Renal pelvis (tissue), 4 donors: ENCODE data around the gene TREH. TPM values are rescaled to one million over a fixed set of nuclear protein-coding genes. Genes with fewer than 3 reads are reported as not detected.
A peak's percentile ranks its signal among the peaks of the same experiment; 100 is the strongest.

Source experiments
- DNase-seq: peaks from one replicate; pipeline ENCODE4 v3.0.0-alpha.2; 2013
- polyA plus RNA-seq, 3 donors: library from polyadenylated mRNA; unstranded; fragments of 120-200 nt; gene quantifications; one replicate each; pipeline ENCODE4 v1.2.1, GENCODE V29; 2013; ENCODE audit not compliant: insufficient read length in 3 of 3

The TREH gene
- polyA plus RNA-seq, 3 donors = 0.41 to 3.0 (median 2.6) TPM

DNA sequence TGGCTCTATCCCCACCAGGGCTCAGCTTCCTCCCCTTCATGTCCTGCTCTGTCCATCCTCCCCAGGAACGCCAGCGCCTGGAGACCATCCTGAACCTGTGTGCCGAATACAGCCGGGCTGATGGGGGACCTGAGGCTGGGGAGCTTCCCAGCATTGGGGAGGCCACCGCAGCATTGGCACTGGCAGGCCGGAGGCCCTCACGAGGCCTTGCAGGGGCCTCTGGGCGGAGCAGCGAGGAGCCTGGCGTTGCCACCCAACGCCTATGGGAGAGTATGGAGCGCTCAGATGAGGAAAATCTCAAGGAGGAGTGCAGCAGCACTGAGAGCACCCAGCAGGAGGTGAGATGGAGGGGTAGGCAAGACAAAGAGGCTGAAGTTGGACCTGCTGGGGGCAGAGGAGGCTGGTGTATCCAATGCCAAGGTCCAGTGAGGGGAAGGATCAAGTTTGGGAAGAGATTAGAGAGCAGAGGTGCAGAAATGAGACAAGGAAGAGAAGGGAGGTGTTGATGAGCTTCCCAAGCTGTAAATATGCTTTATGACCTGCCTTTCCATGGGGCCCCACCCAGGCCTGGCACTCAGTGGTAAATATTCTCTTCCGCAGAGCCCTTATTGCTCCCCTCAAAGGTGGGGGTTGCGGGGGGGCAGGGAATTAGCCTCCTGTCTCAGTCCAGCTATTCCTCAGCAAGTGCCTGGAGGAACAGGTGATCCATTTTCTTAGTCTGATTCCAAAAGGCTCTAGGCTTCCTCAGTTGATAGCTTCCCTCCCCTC, 48.1 kb downstream of the TREH start:
- DNase-seq = no peak

DNA sequence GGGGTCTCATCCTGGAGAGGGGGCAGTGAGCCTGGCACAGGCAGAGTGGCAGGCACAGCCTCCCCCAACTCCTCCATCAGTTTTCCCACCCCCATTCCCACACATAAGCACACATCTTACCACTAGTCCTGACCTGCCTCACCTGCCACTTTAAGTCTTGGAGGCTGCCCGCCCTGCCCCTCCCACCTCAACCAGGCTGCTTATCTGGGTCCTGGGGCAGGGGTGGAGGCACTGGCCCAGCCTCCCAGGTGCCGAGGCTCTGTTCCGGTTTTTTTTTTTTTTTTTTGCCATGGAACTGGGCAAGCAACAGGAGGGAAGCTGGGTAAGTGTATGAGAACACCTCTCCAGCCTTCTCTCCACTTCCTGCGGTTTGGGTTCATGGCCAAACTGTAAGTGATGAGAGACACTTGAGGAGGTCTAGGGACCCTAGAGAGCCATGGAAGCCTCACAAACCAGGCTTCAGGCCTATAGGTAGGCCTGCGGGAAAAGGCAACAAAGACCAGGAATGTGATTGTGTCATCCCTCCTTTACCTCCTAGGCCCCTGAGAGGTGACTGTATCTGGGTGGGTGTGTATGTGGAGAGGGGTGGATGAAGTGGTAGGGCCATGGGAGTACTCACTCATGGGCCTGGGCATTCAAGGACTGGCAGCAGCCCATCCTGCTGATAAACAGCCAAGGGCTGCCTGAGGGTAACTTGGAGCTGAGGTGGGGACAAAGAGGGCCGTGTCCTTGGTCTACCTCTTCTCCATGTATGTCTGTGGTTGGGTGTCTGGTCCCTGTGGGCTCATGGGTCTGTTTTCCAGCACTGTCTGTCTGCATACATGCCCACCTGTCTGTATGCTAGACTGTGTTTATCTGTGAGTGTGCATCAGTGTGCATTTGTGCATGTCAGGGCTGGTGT, 49.4 kb downstream of the TREH start:
- no peak for DNase-seq

DNA sequence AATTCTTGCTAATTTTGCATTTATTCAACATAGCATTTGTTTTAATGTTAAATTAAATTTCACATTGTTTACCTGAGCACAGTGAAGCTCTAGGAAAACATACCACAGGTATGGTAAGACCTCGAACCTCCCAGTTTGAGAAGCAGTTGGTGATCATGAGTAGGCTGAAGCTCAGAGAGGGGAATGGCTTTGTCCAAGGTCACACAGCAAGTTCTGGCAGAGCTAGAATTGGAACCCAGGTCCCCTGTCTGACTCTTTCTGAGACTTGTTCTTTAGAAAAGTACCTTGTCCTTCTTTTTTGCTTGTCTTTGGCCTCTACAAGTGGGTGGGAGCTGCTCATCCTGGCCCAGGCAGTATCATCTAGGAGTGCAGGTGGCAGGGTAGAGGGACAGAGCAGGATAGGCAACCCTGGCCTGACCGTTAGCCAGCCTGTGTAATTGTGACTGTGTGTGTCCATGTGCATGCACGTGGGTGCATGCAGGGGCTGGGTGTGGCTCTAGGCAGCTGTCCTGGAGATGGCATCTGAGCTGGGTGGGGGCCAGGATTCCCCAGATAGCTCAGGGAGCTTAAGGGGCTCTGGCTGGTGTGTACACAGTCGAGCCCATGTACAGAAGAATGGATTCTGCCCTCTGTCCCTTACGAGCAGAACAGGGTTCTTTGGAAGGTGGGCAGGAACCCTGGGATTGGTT, 50.4 kb downstream of the TREH start:
- DNase-seq = no peak

DNA sequence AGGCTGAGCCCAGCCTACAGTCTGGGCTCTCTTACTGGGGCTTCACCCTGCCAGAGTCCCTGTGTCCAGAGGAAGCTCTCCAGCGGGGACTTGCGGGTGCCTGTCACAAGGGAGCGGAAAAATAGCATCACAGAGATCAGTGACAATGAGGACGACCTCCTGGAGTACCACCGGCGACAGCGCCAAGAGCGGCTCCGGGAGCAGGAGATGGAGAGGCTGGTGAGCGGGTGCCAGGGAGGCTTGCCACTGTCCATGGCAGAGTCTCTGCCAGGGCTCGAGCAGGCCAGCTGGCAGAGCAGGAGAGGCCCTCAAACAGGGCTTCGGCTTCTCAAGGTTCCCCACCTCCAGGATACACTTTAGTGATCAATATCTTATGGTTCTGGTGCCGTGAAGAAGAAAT, 51.0 kb downstream of the TREH start:
- DNase-seq = no peak

DNA sequence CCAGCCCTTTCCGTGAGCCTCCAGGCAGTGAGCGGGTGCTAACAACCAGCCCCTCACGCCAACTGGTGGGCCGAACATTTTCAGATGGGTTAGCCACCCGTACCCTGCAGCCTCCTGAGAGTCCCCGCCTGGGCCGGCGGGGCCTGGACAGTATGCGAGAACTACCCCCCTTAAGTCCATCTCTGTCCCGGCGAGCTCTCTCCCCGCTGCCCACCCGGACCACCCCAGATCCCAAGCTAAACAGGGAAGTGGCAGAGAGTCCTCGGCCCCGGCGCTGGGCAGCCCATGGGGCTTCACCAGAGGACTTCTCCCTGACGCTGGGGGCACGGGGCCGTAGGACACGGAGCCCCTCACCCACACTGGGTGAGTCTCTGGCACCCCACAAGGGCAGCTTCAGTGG, 51.4 kb downstream of the TREH start:
- no peak for DNase-seq

DNA sequence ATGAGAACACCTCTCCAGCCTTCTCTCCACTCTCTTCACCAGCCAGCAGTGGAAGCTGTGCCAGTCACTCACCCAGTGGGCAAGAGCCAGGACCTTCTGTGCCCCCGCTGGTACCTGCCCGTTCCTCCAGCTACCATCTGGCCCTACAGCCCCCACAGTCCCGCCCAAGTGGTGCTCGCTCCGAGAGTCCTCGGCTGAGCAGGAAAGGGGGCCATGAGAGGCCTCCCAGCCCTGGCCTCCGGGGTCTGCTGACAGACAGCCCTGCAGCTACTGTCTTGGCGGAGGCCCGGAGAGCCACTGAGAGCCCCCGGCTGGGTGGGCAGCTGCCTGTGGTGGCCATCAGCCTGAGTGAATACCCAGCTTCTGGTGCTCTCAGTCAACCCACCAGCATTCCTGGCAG, 51.9 kb downstream of the TREH start:
- no peak for DNase-seq

DNA sequence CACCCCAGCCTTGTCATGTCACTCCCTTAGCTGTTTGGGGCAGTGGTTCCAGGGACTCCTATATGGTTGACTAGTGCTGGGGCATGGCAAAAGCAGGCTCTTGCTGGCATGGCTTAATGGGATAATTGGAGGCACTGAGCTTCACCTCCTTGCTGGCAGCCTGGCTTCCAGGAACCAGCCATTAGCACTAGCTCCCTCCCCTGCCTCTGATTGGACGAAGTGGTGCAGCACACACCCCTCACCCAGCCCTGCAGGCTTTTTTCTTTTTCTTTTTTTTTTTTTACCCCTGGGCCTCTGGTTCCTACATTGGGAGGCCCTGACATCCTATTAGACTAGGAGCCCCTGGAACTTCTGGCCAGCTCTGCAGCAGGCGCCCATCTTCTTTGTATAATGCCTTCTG, 53.5 kb downstream of the TREH start:
- DNase-seq = no peak

DNA sequence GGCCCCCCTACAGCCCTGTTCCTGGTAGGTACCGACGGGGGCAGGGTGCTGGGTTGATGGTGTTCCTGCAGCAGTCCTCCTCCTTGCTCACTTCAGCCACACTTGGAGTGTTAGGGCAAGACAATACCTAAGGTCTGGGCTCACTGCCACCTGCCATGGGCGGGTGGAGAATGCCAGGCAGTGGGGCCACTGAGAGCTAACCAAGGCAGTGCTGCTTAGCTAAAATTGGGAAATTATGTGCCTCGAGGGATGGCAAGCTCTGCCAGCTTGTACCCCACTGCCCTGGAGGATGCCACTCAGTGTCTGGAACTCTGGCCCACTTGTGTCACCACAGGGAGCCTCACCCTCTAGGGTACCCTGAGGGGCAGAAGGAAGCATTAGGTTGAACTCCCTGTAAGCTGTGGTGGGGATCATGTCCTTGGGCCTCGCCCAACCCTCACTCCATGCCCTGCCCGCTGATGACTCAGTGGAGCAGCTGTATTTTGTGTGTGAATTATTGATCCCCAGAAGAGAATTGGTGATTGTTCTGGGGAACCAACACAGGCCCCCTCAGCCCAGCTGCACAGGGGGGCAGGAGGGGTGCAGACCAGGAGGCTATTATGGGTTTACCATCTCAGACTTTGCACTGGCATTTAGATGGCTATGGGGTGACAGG, 54.3 kb downstream of the TREH start:
- no peak for DNase-seq

DNA sequence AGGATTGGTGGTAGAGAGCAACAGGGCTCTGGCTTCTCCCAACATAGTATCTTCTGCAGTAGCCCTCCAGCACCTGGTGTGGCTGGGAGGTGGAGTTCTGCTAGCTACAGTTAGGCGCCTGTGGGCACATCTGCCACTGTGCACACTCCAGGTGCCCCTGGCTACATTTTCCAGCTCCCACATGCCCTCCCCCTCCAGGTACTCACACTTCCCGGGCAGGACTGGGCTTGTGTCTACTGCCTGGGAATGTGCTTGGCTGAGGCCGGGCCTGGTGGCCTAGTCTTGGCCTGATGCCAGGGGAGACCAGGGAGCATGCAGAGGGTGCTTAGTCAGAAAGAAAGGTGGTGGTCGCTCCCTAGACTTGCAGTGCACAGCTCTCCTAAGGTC, 56.2 kb downstream of the TREH start:
- no peak for DNase-seq

DNA sequence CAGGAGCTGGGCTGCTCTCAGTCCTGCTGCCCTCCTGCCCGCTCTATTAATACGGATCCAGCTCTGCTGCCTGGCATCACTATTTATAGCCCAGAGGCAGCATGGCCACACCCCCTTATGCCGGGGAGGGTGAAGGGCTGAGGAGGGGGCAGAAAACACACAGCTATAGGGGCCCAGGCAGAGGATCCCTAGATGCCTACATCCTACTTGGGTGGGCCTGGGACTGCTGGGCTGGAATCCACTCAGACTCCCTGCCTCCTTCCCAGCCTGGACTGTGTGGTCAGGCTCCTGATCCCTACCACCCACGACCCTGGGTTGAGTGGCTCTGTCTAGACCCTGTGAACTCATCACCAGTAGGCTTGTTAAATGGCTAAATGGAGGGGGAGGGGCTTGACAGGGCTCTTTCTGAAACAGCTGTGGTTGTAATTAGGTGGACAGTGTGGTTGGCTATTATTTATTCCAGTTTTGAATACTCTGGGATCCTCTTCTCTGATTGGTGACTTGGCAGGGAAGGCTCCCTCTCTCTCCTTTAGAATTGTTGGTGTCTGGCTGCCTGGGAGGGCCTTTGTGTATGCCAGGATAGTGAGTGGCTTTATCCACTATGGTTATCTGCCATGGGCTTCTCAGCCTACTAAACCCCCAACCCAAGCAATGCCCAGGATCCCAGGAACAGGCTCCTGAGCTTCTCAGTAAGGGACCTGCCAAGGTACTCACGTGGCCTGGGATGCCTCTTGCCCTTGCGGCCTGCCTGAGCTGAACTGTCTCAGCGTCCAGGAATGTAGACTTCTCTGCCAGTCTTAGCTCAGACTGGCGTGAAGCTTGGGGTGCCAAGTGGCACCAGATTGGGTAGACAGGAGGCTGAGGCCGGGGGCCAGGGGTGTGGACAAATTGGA, 56.8 kb downstream of the TREH start:
- no peak for DNase-seq

DNA sequence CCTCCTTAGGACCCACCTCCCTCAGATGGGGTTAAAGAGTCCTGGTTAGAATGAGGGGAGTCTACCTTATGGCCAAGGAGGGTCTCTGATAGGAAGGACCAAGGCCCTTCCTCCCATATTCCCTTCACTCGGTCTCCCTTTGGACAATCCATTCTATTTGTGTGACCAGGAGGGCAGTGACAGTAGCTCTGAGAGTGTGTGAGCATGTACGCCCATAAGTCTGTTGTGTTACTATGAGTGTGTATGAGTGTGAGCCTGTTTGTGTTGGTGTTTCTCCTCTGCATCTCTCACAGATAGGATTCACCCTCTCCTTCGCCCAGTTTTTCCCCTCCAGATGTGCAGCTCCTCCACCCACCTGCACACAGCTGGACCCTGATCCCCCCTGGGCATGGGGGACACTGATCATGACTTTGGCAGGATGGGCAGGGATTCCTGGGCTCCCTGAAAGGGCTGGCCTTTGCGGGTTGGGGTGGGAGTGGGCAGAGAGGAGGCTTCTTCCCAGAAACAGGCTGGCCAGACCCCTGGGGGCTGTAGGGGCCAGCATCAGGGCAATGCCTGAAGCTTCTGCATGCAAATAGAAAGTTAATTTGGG, 57.6 kb downstream of the TREH start:
- DNase-seq = no peak

DNA sequence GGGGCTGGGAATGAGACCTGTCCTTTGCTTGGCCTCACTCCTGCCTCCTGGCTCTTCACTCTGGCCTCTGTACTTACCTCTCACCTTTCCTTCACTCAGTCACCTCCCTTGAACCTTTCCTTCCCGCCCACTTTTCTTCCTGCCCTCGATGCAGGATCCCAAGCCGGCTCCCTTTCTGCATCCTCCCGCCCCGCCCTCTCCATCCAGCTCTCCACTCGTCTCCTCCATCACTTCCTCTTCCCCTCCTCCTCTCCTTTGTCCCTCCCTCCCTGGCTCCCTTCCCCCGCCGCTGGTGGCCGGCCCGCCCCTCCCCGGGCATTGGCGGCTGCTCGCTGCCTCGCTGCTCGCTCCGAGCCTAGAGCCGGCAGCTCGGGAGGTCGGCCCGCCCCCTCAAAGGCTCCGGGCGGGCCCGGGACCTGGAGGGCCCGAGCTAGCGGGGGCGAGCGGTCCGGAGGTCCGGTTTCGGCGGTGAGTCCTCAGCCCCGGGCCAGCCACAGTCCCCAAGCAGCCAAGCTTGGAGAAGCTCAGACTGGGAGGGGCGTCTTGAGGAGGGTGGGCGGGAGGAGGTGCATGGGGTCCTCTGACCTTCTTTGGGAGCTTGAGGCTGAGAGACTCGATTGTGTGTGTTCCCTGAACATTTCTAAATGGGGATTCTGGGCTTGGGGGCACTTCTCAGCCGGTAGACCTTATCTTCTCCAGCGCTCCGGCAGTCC, 58.2 kb downstream of the TREH start:
- DNase-seq = peak; percentile 84

DNA sequence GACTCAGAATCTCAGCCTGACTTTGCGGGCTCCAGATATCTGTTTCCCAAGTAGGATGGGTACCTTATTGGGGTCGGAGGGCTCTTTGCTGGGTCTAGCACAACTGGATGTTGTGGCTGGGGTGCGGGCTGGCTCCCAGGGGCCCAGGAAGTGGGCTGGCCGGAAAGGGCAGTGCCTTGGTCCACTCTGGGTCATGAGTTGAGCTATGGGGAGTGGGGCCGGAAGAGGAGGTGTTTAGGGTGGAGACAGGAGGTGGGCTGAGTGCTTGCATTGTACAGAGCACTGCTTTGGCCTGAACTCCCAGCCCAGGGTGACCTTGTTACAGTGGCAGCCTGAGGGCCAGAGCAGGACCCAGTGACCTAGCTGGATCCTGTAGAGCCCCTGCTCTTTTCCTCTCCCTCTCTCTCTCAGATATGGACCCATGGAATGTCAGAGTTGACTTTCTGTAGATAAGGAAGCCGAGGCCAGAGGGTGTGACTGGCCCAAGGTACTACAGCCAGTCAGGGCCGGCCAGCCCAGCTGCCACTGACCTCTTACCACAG, 58.9 kb downstream of the TREH start:
- DNase-seq = no peak

DNA sequence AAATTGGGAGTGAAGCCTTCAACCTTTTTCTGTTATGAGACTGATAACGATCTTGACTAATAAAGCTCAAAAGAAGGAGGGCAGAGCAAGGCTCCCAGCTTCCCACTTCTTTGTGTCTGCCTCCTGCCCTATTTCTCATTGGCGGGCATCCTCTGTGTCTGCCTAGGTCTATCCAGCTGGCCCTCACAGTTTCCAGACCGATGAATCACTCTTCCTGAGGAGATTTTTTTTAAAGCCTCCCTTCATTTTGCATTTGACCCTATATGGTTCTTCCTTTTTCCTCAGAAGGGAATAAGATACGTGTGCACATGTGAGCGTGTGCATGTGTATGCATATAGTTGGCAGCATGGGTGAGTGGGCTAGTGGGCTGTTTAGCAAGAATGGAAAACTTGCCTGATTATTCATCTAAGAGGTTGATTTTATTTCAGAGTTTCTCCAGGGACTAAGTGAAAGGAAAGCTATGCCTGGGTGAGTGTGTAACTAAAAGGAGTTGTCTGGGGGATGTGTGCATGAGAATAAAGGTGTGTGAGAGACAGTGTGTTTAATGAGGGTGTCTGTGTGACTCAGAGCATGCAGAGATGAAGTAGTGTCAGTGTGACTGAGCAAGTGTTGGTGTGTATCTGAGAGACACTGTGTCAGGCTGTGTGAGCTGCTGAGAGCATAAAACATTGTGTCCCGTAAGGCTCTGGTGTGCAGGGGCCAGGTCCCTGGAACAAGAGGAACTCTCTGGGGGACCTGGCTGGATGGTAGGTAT, 59.8 kb downstream of the TREH start:
- DNase-seq = no peak

DNA sequence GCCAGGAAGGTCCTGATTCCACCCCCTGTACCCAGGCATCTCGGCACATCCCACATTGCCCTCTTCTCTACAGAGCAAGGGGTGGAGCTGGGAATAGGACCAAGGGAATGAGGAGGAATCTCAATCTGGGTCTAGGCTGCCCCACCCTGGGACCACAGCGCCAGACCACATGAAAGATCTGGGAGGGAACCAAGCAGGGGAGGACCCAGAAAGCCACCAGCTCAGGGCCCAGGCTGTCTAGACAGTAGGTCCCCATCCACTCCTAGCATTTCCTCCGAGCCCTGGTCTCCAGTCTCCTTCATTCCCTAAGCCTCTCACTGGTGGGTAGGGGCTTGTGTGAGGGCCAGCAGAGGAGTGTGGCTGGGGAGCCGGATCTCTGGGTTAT, 60.5 kb downstream of the TREH start:
- no peak for DNase-seq

DNA sequence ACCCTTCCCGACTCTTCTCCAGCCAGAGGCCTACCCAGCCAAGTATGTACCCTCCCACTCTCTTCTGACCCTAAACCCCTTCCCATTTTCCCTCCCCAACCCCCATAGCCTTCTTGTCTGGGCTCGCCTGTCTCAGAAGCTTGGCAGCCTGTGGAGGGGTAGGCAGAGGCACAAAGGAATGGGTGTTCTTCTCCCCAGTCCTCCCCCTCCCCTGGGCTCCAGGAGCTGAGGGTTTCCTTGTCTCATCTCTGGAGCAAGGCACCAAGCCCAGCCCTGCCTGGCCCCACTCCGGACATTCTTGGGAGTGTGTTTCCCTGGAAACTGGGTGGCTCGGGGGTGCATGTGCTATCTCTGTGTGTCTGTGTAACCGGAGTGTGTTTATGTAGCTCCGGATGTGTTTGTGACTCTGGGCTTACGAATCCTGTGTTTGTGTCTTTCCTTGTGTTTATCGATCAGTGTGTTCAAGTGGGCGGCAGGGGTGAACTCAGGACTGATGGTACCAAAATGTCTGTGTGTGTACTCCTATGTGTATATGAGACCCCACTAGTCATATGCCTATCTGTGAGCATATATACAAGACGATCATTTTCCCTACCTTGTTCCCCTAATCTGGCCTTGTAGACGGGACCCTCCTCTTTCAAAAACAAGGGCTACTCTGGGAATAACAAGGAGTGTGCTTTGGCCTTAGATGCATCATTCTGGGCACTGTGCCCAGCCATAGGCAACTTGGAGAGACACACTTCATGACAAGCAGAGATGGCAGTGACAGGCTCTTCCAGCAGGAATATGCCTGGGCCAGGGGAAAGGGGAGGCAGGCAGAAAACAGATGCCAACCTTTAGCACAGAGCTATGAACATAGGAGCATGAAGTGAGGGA, 61.1 kb downstream of the TREH start:
- DNase-seq = no peak

DNA sequence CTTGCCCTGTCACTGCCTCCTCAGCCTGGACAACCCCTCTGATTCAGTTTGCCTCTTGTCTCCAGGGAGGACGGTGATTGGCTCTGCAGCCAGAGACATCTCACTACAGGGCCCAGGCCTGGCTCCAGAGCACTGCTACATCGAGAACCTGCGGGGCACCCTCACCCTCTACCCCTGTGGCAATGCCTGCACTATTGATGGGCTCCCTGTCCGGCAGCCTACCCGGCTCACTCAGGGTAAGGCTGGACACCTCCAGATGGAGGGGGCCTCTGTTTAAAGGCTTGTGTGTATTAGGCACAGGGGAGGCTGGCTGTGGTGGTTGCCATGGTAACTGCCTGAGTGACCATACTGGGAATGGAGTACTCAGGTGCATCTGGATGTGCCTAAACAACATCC, 63.5 kb downstream of the TREH start:
- no peak for DNase-seq
